Osteocyte (in vitro differentiated cells): ENCODE results near the gene NUP58. TPM values are rescaled to one million over a fixed set of nuclear protein-coding genes. Genes with fewer than 3 reads are reported as not detected.
A peak's percentile ranks its signal among the peaks of the same experiment; 100 is the strongest.

Experiments used
- DNase-seq: peaks from one replicate; pipeline ENCODE4 v3.0.0; 2021; ENCODE audit warnings: mixed read lengths; ENCODE audit not compliant: unreplicated experiment; ENCODE audit errors: extremely low spot score
- H3K27ac Mint-ChIP-seq: one replicate; pipeline ENCODE4 v1.8.0; 2021; ENCODE audit warnings: mild to moderate bottlenecking, mixed read lengths; ENCODE audit not compliant: unreplicated experiment
- H3K27me3 Mint-ChIP-seq: one replicate; pipeline ENCODE4 v1.8.0; 2021; ENCODE audit warnings: mixed read lengths; ENCODE audit not compliant: unreplicated experiment
- H3K36me3 Mint-ChIP-seq: one replicate; pipeline ENCODE4 v1.8.0; 2021; ENCODE audit warnings: mixed read lengths; ENCODE audit not compliant: unreplicated experiment
- H3K4me1 Mint-ChIP-seq: one replicate; pipeline ENCODE4 v1.8.0; 2021; ENCODE audit warnings: mixed read lengths; ENCODE audit not compliant: unreplicated experiment
- H3K4me3 Mint-ChIP-seq: one replicate; pipeline ENCODE4 v1.8.0; 2021; ENCODE audit warnings: mild to moderate bottlenecking, moderate library complexity, mixed read lengths; ENCODE audit not compliant: unreplicated experiment
- H3K9me3 Mint-ChIP-seq: one replicate; pipeline ENCODE4 v1.8.0; 2021; ENCODE audit warnings: mixed read lengths; ENCODE audit not compliant: unreplicated experiment
- CTCF ChIP-seq: fragments of 200-600 bp; sonication (generic); IDR thresholded peaks from 2 replicates; pipeline ENCODE4 v1.5.0; 2021; ENCODE audit warnings: antibody characterized with exemption, mild to moderate bottlenecking, moderate library complexity
- total RNA-seq: library from RNA; stranded (reverse); gene quantifications from 2 replicates; pipeline ENCODE4 v1.2.1, GENCODE V29; 2021

The NUP58 gene
- total RNA-seq, 1 donor from 2014 or later = 35.1 TPM

DNA sequence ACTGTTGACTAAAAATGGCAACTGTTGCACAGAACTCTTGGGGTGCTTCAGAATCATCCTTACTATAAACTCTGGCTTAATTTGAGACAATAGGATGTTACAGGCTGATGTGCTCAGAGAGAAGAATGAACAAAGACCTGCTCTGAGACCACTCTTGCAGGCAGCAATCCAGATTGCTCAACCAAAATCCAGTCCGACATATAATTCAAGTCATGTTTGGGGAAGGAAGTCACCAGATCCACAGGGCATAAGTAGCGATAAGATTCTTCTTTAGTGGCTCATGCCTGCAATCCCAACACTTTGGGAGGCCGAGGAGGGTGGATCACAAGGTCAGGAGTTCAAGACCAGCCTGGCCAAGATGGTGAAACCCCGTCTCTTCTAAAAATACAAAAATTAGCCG is 34.7 kb upstream of the NUP58 start:
- no peak for TF ChIP-seq CTCF
- H3K4me1 Mint-ChIP-seq = no peaks in the 10 kb centered on the region
- no peak for DNase-seq
- H3K9me3 Mint-ChIP-seq = no peaks in the 10 kb centered on the region
- peaks cover 35% of the 10 kb centered on the region for H3K36me3 Mint-ChIP-seq
- H3K27me3 Mint-ChIP-seq = no peaks in the 10 kb centered on the region
- H3K4me3 Mint-ChIP-seq = no peak overlapping the region
- H3K27ac Mint-ChIP-seq = no peak overlapping the region

DNA sequence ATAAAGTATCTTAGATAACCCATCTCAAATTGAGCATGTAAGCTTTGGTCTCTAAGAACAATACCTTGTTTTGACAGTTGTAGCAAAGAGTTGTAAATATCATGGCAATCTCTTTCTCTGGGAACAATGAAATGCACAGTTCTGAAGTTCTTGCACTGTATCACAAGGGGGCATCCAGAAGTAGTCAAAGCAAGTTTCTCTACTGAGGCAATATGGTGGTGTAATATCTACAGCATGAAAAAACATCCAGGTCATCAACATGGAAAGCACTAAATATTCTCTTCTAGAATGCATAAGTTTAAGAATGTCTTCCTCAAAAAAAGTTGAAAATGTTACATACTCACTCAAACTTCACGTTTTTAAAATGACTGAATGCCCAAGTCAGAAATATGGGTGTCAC is 33.7 kb upstream of the NUP58 start:
- H3K9me3 Mint-ChIP-seq = no peaks in the 10 kb centered on the region
- H3K27me3 Mint-ChIP-seq = no peaks in the 10 kb centered on the region
- no peak for DNase-seq
- H3K36me3 Mint-ChIP-seq = peaks cover 39% of the 10 kb centered on the region
- TF ChIP-seq CTCF = peak; percentile 27
- H3K4me1 Mint-ChIP-seq = no peaks in the 10 kb centered on the region
- no peak overlapping the region for H3K27ac Mint-ChIP-seq
- no peak overlapping the region for H3K4me3 Mint-ChIP-seq

DNA sequence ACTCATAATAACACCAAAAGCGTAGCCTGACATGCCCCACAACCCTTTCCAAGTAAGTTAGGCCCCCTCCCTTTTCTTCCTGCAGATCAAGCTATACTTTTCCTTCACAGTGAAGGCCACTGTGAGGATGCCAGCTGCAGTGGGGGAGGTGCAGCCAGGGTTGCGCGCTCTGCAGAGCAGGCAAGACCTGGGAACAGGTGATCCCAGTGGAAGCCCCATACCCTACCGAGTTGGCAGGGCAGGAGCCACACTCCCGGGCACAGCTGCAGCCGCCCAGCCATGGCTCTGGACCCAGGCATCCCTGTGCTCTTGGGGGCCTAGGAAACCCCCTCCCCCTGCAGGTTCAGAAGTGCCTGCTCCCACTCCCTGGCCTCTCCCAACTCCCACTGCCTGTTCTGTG is 32.9 kb upstream of the NUP58 start:
- no peak overlapping the region for H3K4me3 Mint-ChIP-seq
- DNase-seq = no peak
- TF ChIP-seq CTCF = no peak
- H3K27ac Mint-ChIP-seq = peak overlapping the region; percentile 2
- H3K27me3 Mint-ChIP-seq = no peaks in the 10 kb centered on the region
- H3K4me1 Mint-ChIP-seq = no peaks in the 10 kb centered on the region
- H3K36me3 Mint-ChIP-seq = peaks cover 41% of the 10 kb centered on the region
- no peaks in the 10 kb centered on the region for H3K9me3 Mint-ChIP-seq

DNA sequence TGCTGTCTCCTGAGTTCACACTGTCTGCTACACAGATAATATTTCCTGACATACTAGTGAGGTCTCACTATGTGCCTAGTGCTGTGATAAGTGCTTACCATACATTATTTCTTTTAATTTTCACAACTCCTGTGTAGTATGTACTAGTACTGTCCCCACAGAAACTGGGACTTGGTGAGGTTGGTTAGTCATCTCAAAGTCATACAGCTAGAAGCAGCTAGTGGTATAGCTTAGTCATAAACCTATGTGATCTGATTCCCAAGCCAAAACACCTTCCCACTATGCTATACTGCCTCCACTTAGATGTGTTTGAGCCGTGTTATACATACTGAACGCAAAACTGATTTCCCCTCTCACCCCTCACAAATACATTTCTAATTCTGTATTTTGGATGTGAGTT is 24.7 kb upstream of the NUP58 start:
- DNase-seq = no peak
- H3K4me3 Mint-ChIP-seq = no peak overlapping the region

DNA sequence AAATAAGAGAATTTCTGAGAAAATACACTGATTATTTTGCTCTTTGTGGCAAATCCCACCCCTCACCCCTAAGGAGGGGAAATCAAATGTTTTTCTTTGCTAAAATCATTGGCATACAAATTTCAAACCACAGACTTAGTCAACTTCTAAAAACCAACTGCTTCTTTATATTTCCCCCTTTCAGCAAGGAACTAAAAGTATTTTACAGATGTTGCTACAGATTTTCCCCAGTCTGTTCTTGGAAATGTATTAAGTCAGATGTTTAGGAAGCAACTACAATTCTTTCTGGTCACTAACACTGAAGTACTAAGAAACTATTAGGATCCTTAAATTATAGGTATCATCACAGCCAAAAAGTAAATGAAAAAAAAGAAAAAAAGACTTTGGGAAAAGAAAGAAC is 21.0 kb upstream of the NUP58 start:
- no peak for TF ChIP-seq CTCF
- Mint-ChIP-seq H3K36me3 (peaks cover 4% of the 10 kb centered on the region), H3K9me3 (no peaks in the 10 kb centered on the region), H3K27ac (no peak overlapping the region), H3K4me3 (no peak overlapping the region), H3K27me3 (no peaks in the 10 kb centered on the region), H3K4me1 (peaks cover 15% of the 10 kb centered on the region)
- no peak for DNase-seq

More for the DNA sequence above, 24.7 kb upstream of the NUP58 start:
- no peaks in the 10 kb centered on the region for H3K9me3 Mint-ChIP-seq
- H3K27ac Mint-ChIP-seq = no peak overlapping the region
- H3K4me1 Mint-ChIP-seq = peaks cover 5% of the 10 kb centered on the region
- TF ChIP-seq CTCF = no peak
- no peaks in the 10 kb centered on the region for H3K27me3 Mint-ChIP-seq
- peaks cover 15% of the 10 kb centered on the region for H3K36me3 Mint-ChIP-seq
